Left ventricle myocardium inferior (tissue), 1 donor: ENCODE results near the gene ZNF496. TPM values are rescaled to one million over a fixed set of nuclear protein-coding genes. Genes with fewer than 3 reads are reported as not detected.

Experiments
- DNase-seq: peaks from one replicate; pipeline ENCODE4 v3.0.0-alpha.2; 2020
- H3K27ac ChIP-seq: fragments of 200-600 bp; replicated peaks from 2 replicates; pipeline ENCODE4 v1.8.0; 2021
- H3K27me3 ChIP-seq: fragments of 200-600 bp; 2 replicates; pipeline ENCODE4 v1.8.0; 2021; ENCODE audit warnings: low read depth
- H3K36me3 ChIP-seq: fragments of 200-600 bp; 2 replicates; pipeline ENCODE4 v1.8.0; 2021
- H3K4me1 ChIP-seq: fragments of 200-600 bp; 2 replicates; pipeline ENCODE4 v1.8.0; 2021
- H3K4me3 ChIP-seq: fragments of 200-600 bp; 2 replicates; pipeline ENCODE4 v1.8.0; 2021; ENCODE audit warnings: mild to moderate bottlenecking, moderate library complexity
- H3K9me3 ChIP-seq: fragments of 200-600 bp; replicated peaks from 2 replicates; pipeline ENCODE4 v1.8.0; 2021
- intact Hi-C: fragments of 100-400 bp; cut with micrococcal nuclease; formaldehyde crosslinking; loops from one replicate; pipeline ENCODE4 v1.11.0; 2022
- total RNA-seq: library from RNA; stranded (reverse); fragmentation: NEBNext Ultra II Directional; extraction: Animal tissue kit (Norgen Biotek cat#: 25700); gene quantifications from one replicate; pipeline ENCODE4 v1.2.1, GENCODE V29; 2021
- TF ChIP-seq, protein P1 (sequence below): fragments of 200-600 bp; IDR thresholded peaks from 2 replicates; pipeline ENCODE4 v1.8.0; 2021; ENCODE audit warnings: antibody characterized with exemption, mild to moderate bottlenecking, borderline replicate concordance
- donor health status: DM: no; HTN: yes; CAD: no; lungs with severe emphysema.

The ZNF496 gene
- total RNA-seq, 1 donor from 2014 or later: 12.8 TPM

DNA sequence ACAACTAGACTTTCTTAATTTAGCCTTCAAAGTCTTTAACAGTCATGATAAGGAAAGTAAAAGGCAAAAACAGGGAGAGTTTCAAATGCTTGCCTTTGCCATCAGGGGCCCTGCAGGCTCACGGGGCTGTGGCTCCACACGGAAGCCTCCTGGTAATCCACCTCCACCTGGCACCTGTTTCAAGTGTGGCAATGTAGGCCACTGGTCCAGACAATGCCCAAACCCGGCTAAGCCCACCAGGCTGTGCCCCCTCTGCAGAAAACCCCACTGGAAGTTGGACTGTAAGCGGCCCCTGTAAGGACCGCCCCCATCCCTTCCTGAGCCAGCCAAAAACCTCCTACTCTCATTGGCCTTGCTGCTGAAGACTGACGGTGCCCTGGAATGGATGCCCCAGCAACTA lies 43.3 kb downstream of the ZNF496 start:
- Histone ChIP-seq H3K36me3 (no peaks in the 10 kb centered on the region), H3K4me3 (no peak overlapping the region), H3K4me1 (no peaks in the 10 kb centered on the region), H3K27me3 (peaks cover 25% of the 10 kb centered on the region), H3K9me3 (peaks cover 19% of the 10 kb centered on the region), H3K27ac (no peak overlapping the region)
- TF ChIP-seq, protein P1, sequence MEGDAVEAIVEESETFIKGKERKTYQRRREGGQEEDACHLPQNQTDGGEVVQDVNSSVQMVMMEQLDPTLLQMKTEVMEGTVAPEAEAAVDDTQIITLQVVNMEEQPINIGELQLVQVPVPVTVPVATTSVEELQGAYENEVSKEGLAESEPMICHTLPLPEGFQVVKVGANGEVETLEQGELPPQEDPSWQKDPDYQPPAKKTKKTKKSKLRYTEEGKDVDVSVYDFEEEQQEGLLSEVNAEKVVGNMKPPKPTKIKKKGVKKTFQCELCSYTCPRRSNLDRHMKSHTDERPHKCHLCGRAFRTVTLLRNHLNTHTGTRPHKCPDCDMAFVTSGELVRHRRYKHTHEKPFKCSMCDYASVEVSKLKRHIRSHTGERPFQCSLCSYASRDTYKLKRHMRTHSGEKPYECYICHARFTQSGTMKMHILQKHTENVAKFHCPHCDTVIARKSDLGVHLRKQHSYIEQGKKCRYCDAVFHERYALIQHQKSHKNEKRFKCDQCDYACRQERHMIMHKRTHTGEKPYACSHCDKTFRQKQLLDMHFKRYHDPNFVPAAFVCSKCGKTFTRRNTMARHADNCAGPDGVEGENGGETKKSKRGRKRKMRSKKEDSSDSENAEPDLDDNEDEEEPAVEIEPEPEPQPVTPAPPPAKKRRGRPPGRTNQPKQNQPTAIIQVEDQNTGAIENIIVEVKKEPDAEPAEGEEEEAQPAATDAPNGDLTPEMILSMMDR: no peak
- intact Hi-C loops: no loop called here
- DNase-seq: no peak

DNA sequence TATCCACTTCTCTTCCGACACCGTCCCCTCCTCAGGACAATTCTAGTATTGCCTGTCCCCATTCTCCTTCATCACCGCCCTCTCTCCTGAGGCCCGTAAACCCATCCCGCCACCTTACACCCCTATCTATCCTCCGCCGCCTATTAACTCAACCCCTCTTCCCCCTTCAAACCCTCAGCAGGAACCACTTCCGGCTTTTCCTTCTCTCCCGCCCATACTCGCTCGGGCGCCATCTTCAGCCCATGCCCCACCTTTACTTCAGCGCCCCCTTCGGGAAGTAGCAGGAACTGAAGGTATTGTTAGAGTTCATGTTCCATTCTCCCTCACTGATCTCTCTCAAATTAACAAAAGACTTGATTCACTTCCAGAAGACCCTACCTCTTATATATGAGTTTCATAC lies 44.2 kb downstream of the ZNF496 start:
- Histone ChIP-seq H3K9me3 (peaks cover 19% of the 10 kb centered on the region), H3K27me3 (peaks cover 20% of the 10 kb centered on the region), H3K27ac (no peak overlapping the region), H3K4me3 (no peak overlapping the region), H3K4me1 (no peaks in the 10 kb centered on the region), H3K36me3 (no peaks in the 10 kb centered on the region)
- no peak for DNase-seq
- intact Hi-C loops: no loop called here
- TF ChIP-seq, protein P1: no peak

DNA sequence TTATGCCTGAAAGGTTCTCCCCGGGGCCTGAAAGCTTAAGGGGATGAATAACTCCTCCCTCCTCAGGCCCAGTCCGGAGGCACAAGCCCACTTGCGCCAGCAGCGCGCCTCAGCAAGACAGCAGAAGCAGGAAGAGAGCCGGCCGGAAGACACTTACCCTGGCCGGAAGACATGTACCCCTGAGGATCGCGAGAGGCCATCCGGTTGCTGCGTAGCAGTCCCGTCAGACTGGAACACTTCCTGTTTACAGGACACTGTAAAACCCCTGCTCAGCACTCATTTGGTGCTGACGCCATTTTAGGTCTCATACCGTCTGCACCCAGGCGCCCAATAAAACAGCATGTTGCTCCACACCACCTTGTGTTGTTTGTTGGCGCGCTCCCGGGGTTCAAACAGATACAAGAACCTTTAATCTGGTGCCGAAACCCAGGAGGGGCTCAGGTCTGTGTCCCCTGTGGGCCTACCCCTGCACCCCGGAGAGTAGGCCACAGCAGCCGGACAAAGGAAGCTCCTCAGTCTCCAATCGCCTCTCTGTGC lies 45.5 kb downstream of the ZNF496 start:
- no peaks in the 10 kb centered on the region for H3K36me3 ChIP-seq
- intact Hi-C loops: no loop called here
- H3K27me3 ChIP-seq: peaks cover 8% of the 10 kb centered on the region
- no peak overlapping the region for H3K27ac ChIP-seq
- H3K9me3 ChIP-seq: peaks cover 19% of the 10 kb centered on the region
- no peak for DNase-seq
- TF ChIP-seq, protein P1: no peak
- H3K4me1 ChIP-seq: no peaks in the 10 kb centered on the region
- no peak overlapping the region for H3K4me3 ChIP-seq

DNA sequence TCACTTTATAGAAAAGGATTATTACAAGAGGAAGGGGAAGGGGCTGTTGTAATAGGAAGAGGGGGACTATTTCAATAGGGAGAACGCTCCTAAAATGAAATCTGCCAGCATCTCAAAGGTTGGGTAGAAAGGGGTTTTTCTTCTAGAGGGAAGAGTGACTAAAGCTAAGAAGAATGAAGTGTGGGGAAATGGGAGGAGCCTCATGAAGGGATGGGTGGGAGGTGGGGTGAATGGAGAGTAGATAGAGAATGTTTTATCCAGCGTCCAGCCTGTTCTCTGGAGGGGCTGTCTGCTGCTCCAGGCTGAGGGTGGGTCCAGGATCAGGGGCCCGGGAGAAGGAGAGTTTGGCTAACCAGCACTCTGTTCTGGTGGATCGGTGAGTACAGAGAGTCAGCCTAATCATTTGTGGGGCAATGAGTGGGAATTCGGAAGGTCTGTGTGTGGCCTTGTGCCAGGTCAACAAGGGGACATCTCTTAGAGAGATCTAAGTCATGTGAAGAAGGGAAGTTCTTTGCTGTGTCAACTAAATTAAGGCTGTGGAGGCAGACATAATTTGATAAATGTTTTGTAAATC lies 50.6 kb downstream of the ZNF496 start:
- DNase-seq: no peak
- Histone ChIP-seq H3K27ac (no peak overlapping the region), H3K4me3 (no peak overlapping the region), H3K9me3 (peaks cover 5% of the 10 kb centered on the region), H3K27me3 (no peaks in the 10 kb centered on the region), H3K4me1 (no peaks in the 10 kb centered on the region), H3K36me3 (no peaks in the 10 kb centered on the region)
- intact Hi-C loops: no loop called here
- TF ChIP-seq, protein P1: no peak

DNA sequence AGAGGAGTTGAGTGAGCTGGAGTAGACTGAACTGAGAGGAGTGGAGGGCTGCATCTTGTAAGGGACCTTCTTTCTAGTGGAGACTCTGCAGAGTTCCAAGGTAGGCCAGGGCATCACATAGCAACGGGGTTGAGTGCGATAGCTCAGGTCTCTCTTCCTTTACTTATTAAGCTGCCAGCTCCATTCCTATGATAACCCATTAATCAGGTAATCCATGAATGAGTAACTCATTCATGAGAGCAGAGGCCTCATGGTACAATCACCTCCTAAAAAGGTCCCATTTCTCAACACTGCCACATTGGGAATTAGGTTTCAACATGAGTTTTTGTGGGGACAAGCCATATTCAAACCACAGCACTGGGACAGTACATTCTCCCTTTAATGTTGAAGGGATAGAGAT lies 54.5 kb downstream of the ZNF496 start:
- Histone ChIP-seq H3K4me1 (no peaks in the 10 kb centered on the region), H3K4me3 (no peak overlapping the region), H3K36me3 (no peaks in the 10 kb centered on the region), H3K27me3 (no peaks in the 10 kb centered on the region), H3K9me3 (peaks cover 4% of the 10 kb centered on the region), H3K27ac (no peak overlapping the region)
- TF ChIP-seq, protein P1: no peak
- no peak for DNase-seq
- intact Hi-C loops: no loop called here
